Smooth muscle cell (in vitro differentiated cells): ENCODE results near the gene LRRC7. TPM values are rescaled to one million over a fixed set of nuclear protein-coding genes. Genes with fewer than 3 reads are reported as not detected.

Experiments used
- DNase-seq: peaks from one replicate; lab custom pipeline; 2025; ENCODE audit not compliant: unreplicated experiment; lab: John Stamatoyannopoulos, UW
- H2AFZ ChIP-seq: fragments of 200-600 bp; sonication (generic); 2 replicates; pipeline ENCODE4 v1.6.0; 2016; ENCODE audit warnings: antibody characterized with exemption, low read depth, mild to moderate bottlenecking
- H3F3A ChIP-seq: fragments of 200-600 bp; sonication (generic); 2 replicates; pipeline ENCODE4 v1.6.0; 2017; ENCODE audit warnings: antibody characterized with exemption, low read depth
- H3K27ac ChIP-seq: fragments of 200-600 bp; sonication (generic); 2 replicates; pipeline ENCODE4 v1.5.1; 2016; ENCODE audit warnings: low read depth, mild to moderate bottlenecking
- H3K27me3 ChIP-seq: fragments of 200-600 bp; sonication (generic); 2 replicates; pipeline ENCODE4 v1.6.1; 2016; ENCODE audit warnings: low read depth, mild to moderate bottlenecking
- H3K36me3 ChIP-seq: fragments of 200-600 bp; sonication (generic); 2 replicates; pipeline ENCODE4 v1.5.1; 2016; ENCODE audit warnings: low read depth
- H3K4me1 ChIP-seq: fragments of 200-600 bp; sonication (generic); 2 replicates; pipeline ENCODE4 v1.5.1; 2016; ENCODE audit warnings: low read depth
- H3K4me2 ChIP-seq: fragments of 200-600 bp; sonication (generic); 2 replicates; pipeline ENCODE4 v1.6.0; 2016; ENCODE audit warnings: mild to moderate bottlenecking
- H3K4me3 ChIP-seq: fragments of 200-600 bp; sonication (generic); 2 replicates; pipeline ENCODE4 v1.5.1; 2016; ENCODE audit warnings: mild to moderate bottlenecking
- H3K79me2 ChIP-seq: fragments of 200-600 bp; sonication (generic); 2 replicates; pipeline ENCODE4 v1.6.0; 2016; ENCODE audit warnings: low read depth, mild to moderate bottlenecking
- H3K9ac ChIP-seq: fragments of 200-600 bp; sonication (generic); 2 replicates; pipeline ENCODE4 v1.6.0; 2016; ENCODE audit warnings: low read depth
- H3K9me3 ChIP-seq: fragments of 200-600 bp; sonication (generic); replicated peaks from 2 replicates; pipeline ENCODE4 v1.5.1; 2016; ENCODE audit warnings: low read depth
- H4K20me1 ChIP-seq: fragments of 200-600 bp; sonication (generic); 2 replicates; pipeline ENCODE4 v1.6.0; 2016; ENCODE audit warnings: low read depth
- WGBS: methylation state at CpG from one replicate; pipeline ENCODE4 v1.1.7; 2016; ENCODE audit warnings: low lambda C conversion rate; 5-methylcytosine and 5-hydroxymethylcytosine counted together
- polyA plus RNA-seq: library from polyadenylated mRNA; unstranded; fragments of >200 nt; fragmentation: Nextera tagmentation; extraction: Ambion mirVana; gene quantifications from 2 replicates; pipeline ENCODE4 v1.2.1, GENCODE V29; 2016
- total RNA-seq: library from RNA; depleted of rRNA; stranded (reverse); fragments of >200 nt; gene quantifications from 2 replicates; pipeline ENCODE4 v1.2.3, GENCODE V29; 2014
- TF ChIP-seq, protein P1 (sequence below): fragments of 200-600 bp; sonication (generic); IDR thresholded peaks from 2 replicates; pipeline ENCODE4 v1.5.1; 2017; ENCODE audit warnings: borderline replicate concordance, mild to moderate bottlenecking, antibody characterized with exemption; ENCODE audit not compliant: insufficient read depth, poor library complexity, severe bottlenecking

The LRRC7 gene
- total and polyA plus RNA-seq, 2 experiments from 2014 or later = 0.04 to 0.06 TPM

- no peaks in the 10 kb centered on the region for H3K9me3 ChIP-seq
- WGBS = 91% methylated on average over 5 of the region's 5 CpGs
- DNase-seq = no peak
- no peak overlapping the region for H3K9ac ChIP-seq
- no peaks in the 10 kb centered on the region for H3K36me3 ChIP-seq
- H3F3A ChIP-seq = no peaks in the 10 kb centered on the region
- H4K20me1 ChIP-seq = no peaks in the 10 kb centered on the region
- no peak overlapping the region for H2AFZ ChIP-seq
- H3K27ac ChIP-seq = no peak overlapping the region
- no peak overlapping the region for H3K4me3 ChIP-seq
- H3K4me2 ChIP-seq = no peak overlapping the region
- H3K79me2 ChIP-seq = no peaks in the 10 kb centered on the region
- TF ChIP-seq, protein P1, sequence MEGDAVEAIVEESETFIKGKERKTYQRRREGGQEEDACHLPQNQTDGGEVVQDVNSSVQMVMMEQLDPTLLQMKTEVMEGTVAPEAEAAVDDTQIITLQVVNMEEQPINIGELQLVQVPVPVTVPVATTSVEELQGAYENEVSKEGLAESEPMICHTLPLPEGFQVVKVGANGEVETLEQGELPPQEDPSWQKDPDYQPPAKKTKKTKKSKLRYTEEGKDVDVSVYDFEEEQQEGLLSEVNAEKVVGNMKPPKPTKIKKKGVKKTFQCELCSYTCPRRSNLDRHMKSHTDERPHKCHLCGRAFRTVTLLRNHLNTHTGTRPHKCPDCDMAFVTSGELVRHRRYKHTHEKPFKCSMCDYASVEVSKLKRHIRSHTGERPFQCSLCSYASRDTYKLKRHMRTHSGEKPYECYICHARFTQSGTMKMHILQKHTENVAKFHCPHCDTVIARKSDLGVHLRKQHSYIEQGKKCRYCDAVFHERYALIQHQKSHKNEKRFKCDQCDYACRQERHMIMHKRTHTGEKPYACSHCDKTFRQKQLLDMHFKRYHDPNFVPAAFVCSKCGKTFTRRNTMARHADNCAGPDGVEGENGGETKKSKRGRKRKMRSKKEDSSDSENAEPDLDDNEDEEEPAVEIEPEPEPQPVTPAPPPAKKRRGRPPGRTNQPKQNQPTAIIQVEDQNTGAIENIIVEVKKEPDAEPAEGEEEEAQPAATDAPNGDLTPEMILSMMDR = no peak
- peaks cover 4% of the 10 kb centered on the region for H3K4me1 ChIP-seq
- H3K27me3 ChIP-seq = no peaks in the 10 kb centered on the region
Measured at GRCh38 chr1:70169018-70169839, 601.5 kb downstream of the LRRC7 start.

DNA sequence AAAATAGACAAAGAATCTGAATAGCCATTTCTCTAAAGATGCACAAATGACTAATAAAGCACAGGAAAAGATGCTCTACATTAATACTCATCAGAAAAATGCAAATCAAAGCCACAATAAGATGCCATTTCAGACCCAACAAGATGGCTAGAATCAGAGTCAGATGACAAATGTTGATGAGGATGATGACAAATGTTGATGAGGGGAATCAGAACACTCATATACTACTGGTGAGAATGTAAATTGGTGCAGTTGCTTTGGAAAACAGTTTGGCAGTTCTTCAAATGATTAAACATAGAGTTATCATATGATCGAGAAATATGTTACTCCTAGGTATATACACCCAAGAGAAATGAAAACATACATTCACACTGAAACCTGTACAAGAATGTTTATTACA lies 603.8 kb downstream of the LRRC7 start:
- H3K9ac ChIP-seq = no peak overlapping the region
- 100% methylated on average over 1 of the region's 1 CpG for WGBS
- no peak overlapping the region for H3K27ac ChIP-seq
- no peaks in the 10 kb centered on the region for H3K36me3 ChIP-seq
- no peak overlapping the region for H2AFZ ChIP-seq
- H3K9me3 ChIP-seq = no peaks in the 10 kb centered on the region
- no peaks in the 10 kb centered on the region for H3F3A ChIP-seq
- H4K20me1 ChIP-seq = no peaks in the 10 kb centered on the region
- DNase-seq = no peak
- peaks cover 4% of the 10 kb centered on the region for H3K4me1 ChIP-seq
- TF ChIP-seq, protein P1 = no peak
- no peak overlapping the region for H3K4me2 ChIP-seq
- no peak overlapping the region for H3K4me3 ChIP-seq
- no peaks in the 10 kb centered on the region for H3K79me2 ChIP-seq
- no peaks in the 10 kb centered on the region for H3K27me3 ChIP-seq
